ENCODE data around the gene RPS6KA5. TPM values are rescaled to one million over a fixed set of nuclear protein-coding genes. Genes with fewer than 3 reads are reported as not detected.

Gene RPS6KA5
- total RNA-seq, 1 experiment from 2014 or later: 24.2 TPM

DNA sequence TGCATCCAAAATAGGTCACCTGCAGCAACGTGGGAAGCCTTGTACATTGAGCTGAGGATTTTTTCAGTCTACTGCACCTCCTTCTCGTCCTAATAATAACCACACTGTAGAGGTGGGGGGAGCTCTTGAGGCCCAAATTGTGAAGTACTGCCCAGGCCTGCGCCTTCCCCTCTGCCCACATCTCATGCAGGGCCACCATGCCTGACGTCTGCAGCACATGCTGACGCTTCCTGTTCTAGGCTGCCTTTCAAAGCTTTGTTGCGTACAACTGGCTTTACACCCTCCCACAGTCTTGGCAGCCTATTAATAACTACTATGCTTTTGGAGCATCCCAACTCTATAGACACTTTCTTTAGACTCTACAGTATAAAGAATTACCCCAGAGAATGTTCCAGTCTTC, 217.7 kb downstream of the RPS6KA5 start:
- DNase-seq (ENCODE audit: low read depth, low spot score) (no peak), ATAC-seq (no peak)
- Histone ChIP-seq H3K4me1 (ENCODE audit: control insufficient read depth in 1 of 2, insufficient read depth in 2 of 2, low read length in 2 of 2) (peaks cover 0 to 13% of the 10 kb centered on the region in 2 experiments; a peak in 2 of 4 replicates), H3K9me2 (ENCODE audit: insufficient read depth) (no peaks in the 10 kb centered on the region), H3K27ac (ENCODE audit: low read depth, low read length) (no peak overlapping the region), H3K9ac (ENCODE audit: low read length) (no peak overlapping the region), H3K4me2 (ENCODE audit: low read length) (no peak overlapping the region), H3K79me2 (ENCODE audit: insufficient read depth, low read length) (no peaks in the 10 kb centered on the region), H3K27me3 (ENCODE audit: insufficient read depth, low read length) (no peaks in the 10 kb centered on the region), H2AFZ (ENCODE audit: low read depth, low read length, poor library complexity, severe bottlenecking) (no peak overlapping the region), H3K4me3 (replicated peaks in 1 of 2; ENCODE audit: low read depth in 1 of 2, low read length in 2 of 2) (no peak overlapping the region), H3K9me3 (ENCODE audit: control insufficient read depth in 1 of 2, insufficient read depth in 1 of 2, low read depth in 1 of 2, low read length in 2 of 2) (no peaks in the 10 kb centered on the region), H4K20me1 (ENCODE audit: insufficient read depth) (no peaks in the 10 kb centered on the region), H3K36me3 (ENCODE audit: control insufficient read depth in 1 of 2, insufficient read depth in 2 of 2, low read length in 2 of 2) (no peaks in the 10 kb centered on the region)
- POLR2A ChIA-PET: no interaction called here
- CTCF ChIA-PET: no interaction called here
- RAD21 ChIA-PET (ENCODE audit: low non-redundant PET in 1 of 2, low total read pairs in 2 of 2, uncharacterized antibody in 2 of 2, unreplicated experiment in 2 of 2): no interaction called here
- intact Hi-C loops (cut with micrococcal nuclease): no loop called here
- TF ChIP-seq SRF (IDR thresholded peaks at IDR 0.05; ENCODE audit: low read depth) (no peak), TCF7L2 (IDR thresholded peaks at IDR 0.05; ENCODE audit: borderline replicate concordance, extremely low read depth, insufficient read depth, insufficient read length) (no peak), SP1 (IDR thresholded peaks at IDR 0.05; ENCODE audit: low read depth) (no peak), POLR2AphosphoS5 (IDR thresholded peaks at IDR 0.05; ENCODE audit: low read depth, low read length) (no peak), CBX3 (IDR thresholded peaks at IDR 0.05; ENCODE audit: low read depth) (no peak), POLR2A (IDR thresholded peaks at IDR 0.05; ENCODE audit: borderline replicate concordance, extremely low read depth, insufficient read depth, insufficient read length) (no peak), EZH2phosphoT487 (IDR thresholded peaks at IDR 0.05; ENCODE audit: borderline replicate concordance) (no peak), ZNF274 (IDR thresholded peaks at IDR 0.05; ENCODE audit: low read depth, low read length) (no peak), JUND (IDR thresholded peaks at IDR 0.05) (no peak), EZH2 (IDR thresholded peaks at IDR 0.05) (no peak), RAD21 (IDR thresholded peaks at IDR 0.05; ENCODE audit: low read depth) (no peak), YY1 (IDR thresholded peaks at IDR 0.05; ENCODE audit: extremely low read depth, insufficient replicate concordance, low read depth, low read length) (no peak), CEBPB (IDR thresholded peaks at IDR 0.05; ENCODE audit: low read depth) (no peak), ELF1 (IDR thresholded peaks at IDR 0.05; ENCODE audit: borderline replicate concordance, low read depth) (no peak)
- TF ChIP-seq, protein P1, sequence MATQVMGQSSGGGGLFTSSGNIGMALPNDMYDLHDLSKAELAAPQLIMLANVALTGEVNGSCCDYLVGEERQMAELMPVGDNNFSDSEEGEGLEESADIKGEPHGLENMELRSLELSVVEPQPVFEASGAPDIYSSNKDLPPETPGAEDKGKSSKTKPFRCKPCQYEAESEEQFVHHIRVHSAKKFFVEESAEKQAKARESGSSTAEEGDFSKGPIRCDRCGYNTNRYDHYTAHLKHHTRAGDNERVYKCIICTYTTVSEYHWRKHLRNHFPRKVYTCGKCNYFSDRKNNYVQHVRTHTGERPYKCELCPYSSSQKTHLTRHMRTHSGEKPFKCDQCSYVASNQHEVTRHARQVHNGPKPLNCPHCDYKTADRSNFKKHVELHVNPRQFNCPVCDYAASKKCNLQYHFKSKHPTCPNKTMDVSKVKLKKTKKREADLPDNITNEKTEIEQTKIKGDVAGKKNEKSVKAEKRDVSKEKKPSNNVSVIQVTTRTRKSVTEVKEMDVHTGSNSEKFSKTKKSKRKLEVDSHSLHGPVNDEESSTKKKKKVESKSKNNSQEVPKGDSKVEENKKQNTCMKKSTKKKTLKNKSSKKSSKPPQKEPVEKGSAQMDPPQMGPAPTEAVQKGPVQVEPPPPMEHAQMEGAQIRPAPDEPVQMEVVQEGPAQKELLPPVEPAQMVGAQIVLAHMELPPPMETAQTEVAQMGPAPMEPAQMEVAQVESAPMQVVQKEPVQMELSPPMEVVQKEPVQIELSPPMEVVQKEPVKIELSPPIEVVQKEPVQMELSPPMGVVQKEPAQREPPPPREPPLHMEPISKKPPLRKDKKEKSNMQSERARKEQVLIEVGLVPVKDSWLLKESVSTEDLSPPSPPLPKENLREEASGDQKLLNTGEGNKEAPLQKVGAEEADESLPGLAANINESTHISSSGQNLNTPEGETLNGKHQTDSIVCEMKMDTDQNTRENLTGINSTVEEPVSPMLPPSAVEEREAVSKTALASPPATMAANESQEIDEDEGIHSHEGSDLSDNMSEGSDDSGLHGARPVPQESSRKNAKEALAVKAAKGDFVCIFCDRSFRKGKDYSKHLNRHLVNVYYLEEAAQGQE (IDR thresholded peaks at IDR 0.05; ENCODE audit: low read depth): no peak
- TF ChIP-seq, protein P2, sequence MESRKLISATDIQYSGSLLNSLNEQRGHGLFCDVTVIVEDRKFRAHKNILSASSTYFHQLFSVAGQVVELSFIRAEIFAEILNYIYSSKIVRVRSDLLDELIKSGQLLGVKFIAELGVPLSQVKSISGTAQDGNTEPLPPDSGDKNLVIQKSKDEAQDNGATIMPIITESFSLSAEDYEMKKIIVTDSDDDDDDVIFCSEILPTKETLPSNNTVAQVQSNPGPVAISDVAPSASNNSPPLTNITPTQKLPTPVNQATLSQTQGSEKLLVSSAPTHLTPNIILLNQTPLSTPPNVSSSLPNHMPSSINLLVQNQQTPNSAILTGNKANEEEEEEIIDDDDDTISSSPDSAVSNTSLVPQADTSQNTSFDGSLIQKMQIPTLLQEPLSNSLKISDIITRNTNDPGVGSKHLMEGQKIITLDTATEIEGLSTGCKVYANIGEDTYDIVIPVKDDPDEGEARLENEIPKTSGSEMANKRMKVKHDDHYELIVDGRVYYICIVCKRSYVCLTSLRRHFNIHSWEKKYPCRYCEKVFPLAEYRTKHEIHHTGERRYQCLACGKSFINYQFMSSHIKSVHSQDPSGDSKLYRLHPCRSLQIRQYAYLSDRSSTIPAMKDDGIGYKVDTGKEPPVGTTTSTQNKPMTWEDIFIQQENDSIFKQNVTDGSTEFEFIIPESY (IDR thresholded peaks at IDR 0.05; ENCODE audit: extremely low read depth, insufficient replicate concordance, low read length): no peak
- TF ChIP-seq, protein P3, sequence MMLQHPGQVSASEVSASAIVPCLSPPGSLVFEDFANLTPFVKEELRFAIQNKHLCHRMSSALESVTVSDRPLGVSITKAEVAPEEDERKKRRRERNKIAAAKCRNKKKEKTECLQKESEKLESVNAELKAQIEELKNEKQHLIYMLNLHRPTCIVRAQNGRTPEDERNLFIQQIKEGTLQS (IDR thresholded peaks at IDR 0.05): no peak
- TF ChIP-seq, protein P4, sequence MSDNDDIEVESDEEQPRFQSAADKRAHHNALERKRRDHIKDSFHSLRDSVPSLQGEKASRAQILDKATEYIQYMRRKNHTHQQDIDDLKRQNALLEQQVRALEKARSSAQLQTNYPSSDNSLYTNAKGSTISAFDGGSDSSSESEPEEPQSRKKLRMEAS (IDR thresholded peaks at IDR 0.05): no peak
- TF ChIP-seq, protein P5, sequence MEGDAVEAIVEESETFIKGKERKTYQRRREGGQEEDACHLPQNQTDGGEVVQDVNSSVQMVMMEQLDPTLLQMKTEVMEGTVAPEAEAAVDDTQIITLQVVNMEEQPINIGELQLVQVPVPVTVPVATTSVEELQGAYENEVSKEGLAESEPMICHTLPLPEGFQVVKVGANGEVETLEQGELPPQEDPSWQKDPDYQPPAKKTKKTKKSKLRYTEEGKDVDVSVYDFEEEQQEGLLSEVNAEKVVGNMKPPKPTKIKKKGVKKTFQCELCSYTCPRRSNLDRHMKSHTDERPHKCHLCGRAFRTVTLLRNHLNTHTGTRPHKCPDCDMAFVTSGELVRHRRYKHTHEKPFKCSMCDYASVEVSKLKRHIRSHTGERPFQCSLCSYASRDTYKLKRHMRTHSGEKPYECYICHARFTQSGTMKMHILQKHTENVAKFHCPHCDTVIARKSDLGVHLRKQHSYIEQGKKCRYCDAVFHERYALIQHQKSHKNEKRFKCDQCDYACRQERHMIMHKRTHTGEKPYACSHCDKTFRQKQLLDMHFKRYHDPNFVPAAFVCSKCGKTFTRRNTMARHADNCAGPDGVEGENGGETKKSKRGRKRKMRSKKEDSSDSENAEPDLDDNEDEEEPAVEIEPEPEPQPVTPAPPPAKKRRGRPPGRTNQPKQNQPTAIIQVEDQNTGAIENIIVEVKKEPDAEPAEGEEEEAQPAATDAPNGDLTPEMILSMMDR (IDR thresholded peaks at IDR 0.05 in 2 of 3, conservative IDR thresholded peaks at IDR 0.05 in 1 of 3; ENCODE audit: borderline replicate concordance in 1 of 3, insufficient read depth in 1 of 3, low read depth in 2 of 3, low read length in 2 of 3): no peak
- no TSS peak for BruUV-seq (replicated peaks)

Data from HCT116 (cell line).